Gastroesophageal sphincter (tissue), 3 donors: Measurements from ENCODE around the gene HORMAD1.

Experiments used
- CTCF ChIP-seq, 4 experiments: fragments of 200-600 bp in 2 of 4; fragments of 450-650 bp in 2 of 4; sonication (generic) in 1 of 4; IDR thresholded peaks; one replicate each; pipeline ENCODE4 v1.5.1; 2017 to 2019; ENCODE audit warnings: antibody characterized with exemption in 4 of 4, mild to moderate bottlenecking in 2 of 4, moderate library complexity in 2 of 4
- EP300 ChIP-seq: sonication (generic); formaldehyde crosslinking; IDR thresholded peaks from one replicate; pipeline ENCODE4 v1.6.1; 2017; ENCODE audit warnings: antibody characterized with exemption, mild to moderate bottlenecking
- POLR2A ChIP-seq, 2 donors: fragments of 450-650 bp; IDR thresholded peaks; one replicate each; pipeline ENCODE4 v1.6.1; 2017; ENCODE audit warnings: antibody characterized with exemption in 2 of 2, mild to moderate bottlenecking in 2 of 2, moderate library complexity in 1 of 2

GRCh38 chr1:150753416-150753815 is 32.7 kb upstream of the HORMAD1 start:
- TF ChIP-seq CTCF (IDR thresholded peaks at IDR 0.05), result no peak
- no peak for TF ChIP-seq POLR2A (IDR thresholded peaks at IDR 0.05)
- no peak for TF ChIP-seq EP300
